H1 (cell line): ENCODE results near the gene CSNK1G3. TPM values are rescaled to one million over a fixed set of nuclear protein-coding genes. Genes with fewer than 3 reads are reported as not detected.

Experiments used
- CTCF ChIA-PET: fragments of 300-600 bp; sonication (Branson Sonifier 250); formaldehyde crosslinking; loops from one replicate; lab custom pipeline; 2021; ENCODE audit not compliant: partially characterized antibody; lab: Charles Lee
- POLR2A ChIA-PET: fragments of 300-600 bp; sonication (Branson Sonifier 250); formaldehyde crosslinking; loops from one replicate; lab custom pipeline; 2021; ENCODE audit warnings: inconsistent platforms; ENCODE audit not compliant: partially characterized antibody; lab: Charles Lee
- DNase-seq, 2 experiments: peaks; one replicate each; pipeline versions ENCODE4 v3.0.0 to v3.0.0-alpha.2; 2010 to 2022; ENCODE audit warnings: low spot score in 2 of 2, low read depth in 1 of 2, mixed read lengths in 1 of 2
- FAIRE-seq: peaks from 2 replicates; lab custom pipeline; 2011; peaks lifted over from hg19 to GRCh38; lab: Jason Lieb, UNC
- H2AFZ ChIP-seq: 2 replicates; pipeline ENCODE4 v1.8.1; 2012; ENCODE audit warnings: low read length, inconsistent platforms
- H2AK5ac ChIP-seq: 2 replicates; pipeline ENCODE4 v1.6.1; 2013; ENCODE audit warnings: low read depth, low read length
- H2BK120ac ChIP-seq: replicated peaks from 2 replicates; pipeline ENCODE3; 2013; ENCODE audit warnings: low read depth, low read length, inconsistent platforms
- H2BK12ac ChIP-seq: 2 replicates; pipeline ENCODE4 v1.6.1; 2013; ENCODE audit warnings: low read depth, low read length
- H2BK15ac ChIP-seq: 2 replicates; pipeline ENCODE4 v1.6.1; 2013; ENCODE audit warnings: low read length
- H2BK20ac ChIP-seq: 2 replicates; pipeline ENCODE4 v1.6.1; 2013; ENCODE audit warnings: low read length
- H2BK5ac ChIP-seq: 2 replicates; pipeline ENCODE4 v1.6.1; 2013; ENCODE audit warnings: low read depth, low read length
- H3K14ac ChIP-seq: 2 replicates; pipeline ENCODE4 v1.6.1; 2013; ENCODE audit warnings: inconsistent platforms; ENCODE audit not compliant: insufficient read length
- H3K18ac ChIP-seq: 2 replicates; pipeline ENCODE4 v1.6.1; 2013; ENCODE audit warnings: low read length; ENCODE audit errors: extremely low read depth
- H3K23ac ChIP-seq: 2 replicates; pipeline ENCODE4 v1.6.1; 2013; ENCODE audit warnings: inconsistent platforms; ENCODE audit not compliant: insufficient read length
- H3K23me2 ChIP-seq: 2 replicates; pipeline ENCODE4 v1.6.1; 2013; ENCODE audit warnings: low read depth, low read length
- H3K27ac ChIP-seq: 2 replicates; pipeline ENCODE4 v1.6.1; 2011; ENCODE audit warnings: low read depth, low read length, inconsistent platforms
- H3K27me3 ChIP-seq, 4 experiments: replicated peaks in 1 of 4; 1 replicate in 1 of 4; 2 replicates in 3 of 4; pipeline versions ENCODE4 v1.6.1 to v1.8.1; 2011 to 2013; ENCODE audit warnings: low read length in 3 of 4, mild to moderate bottlenecking in 3 of 4, inconsistent platforms in 2 of 4, mixed read lengths in 2 of 4, moderate library complexity in 1 of 4; ENCODE audit not compliant: control insufficient read depth in 3 of 4, insufficient read depth in 3 of 4; ENCODE audit errors: extremely low read depth in 1 of 4
- H3K36me3 ChIP-seq, 4 experiments: 2 replicates each; pipeline versions ENCODE4 v1.6.1 to v1.8.1; 2011 to 2013; ENCODE audit warnings: mild to moderate bottlenecking in 4 of 4, low read length in 3 of 4, moderate library complexity in 2 of 4, control low read depth in 1 of 4, inconsistent platforms in 1 of 4; ENCODE audit not compliant: insufficient read depth in 4 of 4, control insufficient read depth in 2 of 4
- H3K4ac ChIP-seq: replicated peaks from 2 replicates; pipeline ENCODE3; 2013; ENCODE audit warnings: low read length, low read depth, mixed read lengths, inconsistent platforms; ENCODE audit not compliant: insufficient read length
- H3K4me1 ChIP-seq, 4 experiments: replicated peaks in 1 of 4; 1 replicate in 1 of 4; 2 replicates in 3 of 4; pipeline versions ENCODE4 v1.6.1 to v1.8.1; 2011 to 2013; ENCODE audit warnings: low read length in 3 of 4, inconsistent platforms in 2 of 4, mixed read lengths in 1 of 4; ENCODE audit not compliant: insufficient read depth in 4 of 4, control insufficient read depth in 3 of 4
- H3K4me2 ChIP-seq, 2 experiments: 2 replicates each; pipeline versions ENCODE4 v1.6.1 to v1.8.1; 2011 to 2013; ENCODE audit warnings: low read depth in 2 of 2, low read length in 2 of 2, control low read depth in 1 of 2, inconsistent platforms in 1 of 2, mild to moderate bottlenecking in 1 of 2; ENCODE audit not compliant: insufficient read depth in 1 of 2
- H3K4me3 ChIP-seq, 4 experiments: fragments of 200-600, 300-600 bp in 1 of 4; sonication (generic), shearing (Covaris generic), sonication (Bioruptor Twin) in 1 of 4; 2 replicates each; pipeline versions ENCODE4 v1.5.1 to v1.8.1; 2011 to 2016; ENCODE audit warnings: low read length in 4 of 4, low read depth in 3 of 4, control low read depth in 2 of 4, inconsistent platforms in 2 of 4, mild to moderate bottlenecking in 2 of 4, mixed read lengths in 1 of 4, moderate library complexity in 1 of 4; ENCODE audit not compliant: insufficient read depth in 2 of 4; ENCODE audit errors: extremely low read depth in 1 of 4
- H3K56ac ChIP-seq: replicated peaks from 2 replicates; pipeline ENCODE3; 2013; ENCODE audit warnings: low read depth, mild to moderate bottlenecking, mixed read lengths, low read length, inconsistent platforms; ENCODE audit not compliant: insufficient read length
- H3K79me1 ChIP-seq: 2 replicates; pipeline ENCODE4 v1.6.1; 2013; ENCODE audit warnings: low read depth, low read length, control low read depth
- H3K79me2 ChIP-seq, 2 experiments: 2 replicates each; pipeline versions ENCODE4 v1.6.1 to v1.8.1; 2012 to 2013; ENCODE audit warnings: low read length in 2 of 2, mild to moderate bottlenecking in 2 of 2, inconsistent platforms in 1 of 2; ENCODE audit not compliant: insufficient read depth in 2 of 2, control insufficient read depth in 1 of 2
- H3K9ac ChIP-seq, 4 experiments: replicated peaks in 1 of 4; 1 replicate in 1 of 4; 2 replicates in 3 of 4; pipeline versions ENCODE4 v1.6.1 to v1.8.1; 2011 to 2013; ENCODE audit warnings: low read depth in 3 of 4, low read length in 3 of 4, control low read depth in 2 of 4, mild to moderate bottlenecking in 2 of 4, moderate library complexity in 2 of 4, inconsistent platforms in 1 of 4; ENCODE audit errors: extremely low read depth in 1 of 4
- H3K9me3 ChIP-seq, 2 experiments: 2 replicates each; pipeline versions ENCODE4 v1.6.1 to v1.8.1; 2012 to 2013; ENCODE audit warnings: mild to moderate bottlenecking in 2 of 2, moderate library complexity in 2 of 2, control low read depth in 1 of 2, inconsistent platforms in 1 of 2, low read depth in 1 of 2, low read length in 1 of 2, mixed read lengths in 1 of 2; ENCODE audit not compliant: insufficient read depth in 2 of 2
- H4K20me1 ChIP-seq, 2 experiments: replicated peaks in 1 of 2; 2 replicates each; pipeline versions ENCODE3 to v1.8.1; 2011 to 2013; ENCODE audit warnings: inconsistent platforms in 2 of 2, low read length in 2 of 2, mild to moderate bottlenecking in 1 of 2; ENCODE audit not compliant: insufficient read depth in 2 of 2, control insufficient read depth in 1 of 2
- H4K5ac ChIP-seq: 2 replicates; pipeline ENCODE4 v1.6.1; 2013; ENCODE audit warnings: low read length, low read depth, mixed read lengths, inconsistent platforms; ENCODE audit not compliant: insufficient read length
- H4K8ac ChIP-seq: 2 replicates; pipeline ENCODE4 v1.8.0; 2013; ENCODE audit warnings: mild to moderate bottlenecking, moderate library complexity, low read length, inconsistent platforms; ENCODE audit not compliant: insufficient read depth; ENCODE audit errors: extremely low read depth
- H4K91ac ChIP-seq: replicated peaks from 2 replicates; pipeline ENCODE3; 2013; ENCODE audit warnings: low read length, mixed read lengths, inconsistent platforms; ENCODE audit not compliant: insufficient read length
- ASH2L ChIP-seq: fragments of 200-600, 300-600 bp; sonication (generic); IDR thresholded peaks from one replicate; pipeline ENCODE4 v1.7.1; 2017; ENCODE audit warnings: low read length
- CREB1 ChIP-seq: IDR thresholded peaks from 2 replicates; pipeline ENCODE4 v1.6.1; 2012; ENCODE audit warnings: inconsistent platforms
- CTCF ChIP-seq, 3 experiments: IDR thresholded peaks; 1 replicate in 2 of 3; 2 replicates in 1 of 3; pipeline versions ENCODE4 v1.5.1 to v1.6.1; 2011; ENCODE audit warnings: low read length in 3 of 3, mild to moderate bottlenecking in 3 of 3, inconsistent platforms in 2 of 3, low read depth in 1 of 3, moderate library complexity in 1 of 3; ENCODE audit not compliant: insufficient read depth in 1 of 3; ENCODE audit errors: control extremely low read depth in 1 of 3
- EP300 ChIP-seq, 2 experiments: IDR thresholded peaks; 1 replicate in 1 of 2; 2 replicates in 1 of 2; pipeline ENCODE4 v1.6.1; 2011 to 2012; ENCODE audit warnings: low read depth in 2 of 2, low read length in 2 of 2, mild to moderate bottlenecking in 2 of 2, borderline replicate concordance in 1 of 2, inconsistent platforms in 1 of 2, moderate library complexity in 1 of 2
- HDAC6 ChIP-seq: IDR thresholded peaks from one replicate; pipeline ENCODE4 v1.7.1; 2012; ENCODE audit warnings: low read depth, mild to moderate bottlenecking, inconsistent platforms, low read length, moderate library complexity
- RFX5 ChIP-seq: IDR thresholded peaks from 2 replicates; pipeline ENCODE4 v1.6.1; 2011; ENCODE audit warnings: low read depth, low read length, improper control_type of control experiment, borderline replicate concordance
- WGBS, 2 experiments: shearing (Covaris generic) in 1 of 2; methylation state at CpG; one replicate each; pipeline versions ENCODE4 v1.1.6 to v1.1.7; 2013 to 2015; ENCODE audit warnings: low lambda C conversion rate in 2 of 2, mixed read lengths in 2 of 2, inconsistent platforms in 1 of 2, low coverage in 1 of 2, missing lambda C conversion rate in 1 of 2; ENCODE audit not compliant: insufficient replicate concordance in 2 of 2, insufficient coverage in 1 of 2, insufficient read length in 1 of 2; ENCODE audit errors: extremely low coverage in 1 of 2, missing lambda C conversion rate in 1 of 2; 5-methylcytosine and 5-hydroxymethylcytosine counted together
- polyA plus RNA-seq, 7 experiments: library from polyadenylated mRNA; depleted of rRNA in 3 of 7; stranded (reverse) in 5 of 7; unstranded in 2 of 7; fragments of >200 nt in 5 of 7; fragments of 200-250 nt in 2 of 7; gene quantifications; 1 replicate in 5 of 7; 2 replicates in 1 of 7; 4 replicates in 1 of 7; pipeline versions ENCODE4 v1.2.1 to v1.2.3, GENCODE V29; 2011 to 2013; ENCODE audit warnings: missing spikeins in 2 of 7, mixed read lengths in 2 of 7
- total RNA-seq: library from RNA; stranded (reverse); fragmentation: NEBNext Ultra II Directional; extraction: Animal tissue kit (Norgen Biotek cat#: 25700); gene quantifications from 2 replicates; pipeline ENCODE4 v1.2.1, GENCODE V29; 2021

CSNK1G3 gene
- total and polyA plus RNA-seq, 2 of the 8 experiments (the other 6 are each of a cell fraction or from before 2014, with no cell fraction given): 10.6 to 58.9 TPM

- Histone ChIP-seq H3K27ac (peak overlapping the region; percentile 83; the same call in 1 of the 2 replicates), H4K91ac (peak overlapping the region; percentile 65), H2BK15ac (no peak overlapping the region), H3K36me3 (no peaks in the 10 kb centered on the region), H3K9me3 (no peaks in the 10 kb centered on the region), H3K56ac (no peak overlapping the region), H2BK20ac (no peak overlapping the region), H3K4ac (peak overlapping the region; percentile 44), H2AFZ (no peak overlapping the region), H2BK120ac (no peak overlapping the region), H4K8ac (peak overlapping the region; percentile 98), H3K4me1 (peaks cover 0 to 9% (median 4%) of the 10 kb centered on the region in 4 experiments; a peak in 5 of 7 replicates), H3K18ac (no peak overlapping the region; the same call in 1 of the 2 replicates), H3K79me2 (peaks cover 15 to 51% of the 10 kb centered on the region in 2 experiments), H3K4me3 (peak overlapping the region; percentile 67 to 94 (median 80)), H3K23me2 (peaks cover 8% of the 10 kb centered on the region), H2BK5ac (peak overlapping the region; percentile 8), H3K27me3 (no peaks in the 10 kb centered on the region), H4K5ac (peak overlapping the region; percentile 36), H2AK5ac (no peak overlapping the region), H3K23ac (no peak overlapping the region), H3K79me1 (no peaks in the 10 kb centered on the region), H3K9ac (peak overlapping the region; percentile 85 to 95 (median 86)), H3K4me2 (peak overlapping the region; percentile 94 to 96), H2BK12ac (no peak overlapping the region), H4K20me1 (peaks cover 5% of the 10 kb centered on the region in 2 experiments), H3K14ac (no peak overlapping the region)
- ChIA-PET POLR2A (interaction anchor here (0.6 to 5.3 kb wide), 20 partner anchors 9 to 113 kb away, joined by 3 to 68 read pairs (median 3); partner anchors contain the start of gene CEP120), CTCF (interaction anchor here (1.2 to 1.8 kb wide), 2 partner anchors 57 to 89 kb away, joined by 4 to 5 read pairs; partner anchors contain the start of gene CEP120)
- TF ChIP-seq RFX5: no peak
- no peak for TF ChIP-seq HDAC6
- TF ChIP-seq CREB1: 0 out of 2 replicates have a peak, but pooled peaks have one; percentile 7
- TF ChIP-seq ASH2L: peak; percentile 45
- no peak for TF ChIP-seq CTCF (IDR thresholded peaks at IDR 0.05; ENCODE audit: control extremely low read depth in 1 of 3, insufficient read depth in 1 of 3, low read depth in 1 of 3, low read length in 3 of 3)
- no peak for TF ChIP-seq EP300 (IDR thresholded peaks at IDR 0.05; ENCODE audit: borderline replicate concordance in 1 of 2, low read depth in 2 of 2, low read length in 2 of 2)
- 4% methylated on average over 15 of the region's 50 CpGs; no CpG with 5 or more reads in 1 of the 2 experiments for WGBS, 2 experiments
- FAIRE-seq (no peak), DNase-seq (peak in 1 of 2 experiments; percentile 59)
Measured at GRCh38 chr5:123512611-123513461, 859 bp downstream of the CSNK1G3 start.
